GM10266 (cell line): ENCODE data around the gene RNPC3.

Experiments
- DNase-seq: peaks from one replicate; pipeline ENCODE4 v3.0.0; 2012; ENCODE audit errors: extremely low spot score
- CTCF ChIP-seq: IDR thresholded peaks from 2 replicates; pipeline ENCODE4 v1.5.1; 2012; ENCODE audit warnings: mild to moderate bottlenecking, low read depth; ENCODE audit not compliant: control insufficient read depth, insufficient read depth; ENCODE audit errors: missing control alignments

Gene RNPC3

GRCh38 chr1:103525607-103526507, at the start of gene RNPC3:
RNPC3 (plus strand) TSS chr1:103525699; CDS start chr1:103526071, 372 bp downstream.
- peak; percentile 23 for TF ChIP-seq CTCF

GRCh38 chr1:103477101-103477500, 48.4 kb upstream of the RNPC3 start:
- no peak for TF ChIP-seq CTCF
- no peak for DNase-seq

More at GRCh38 chr1:103525607-103526507, at the start of gene RNPC3:
- peak; percentile 86 for DNase-seq

GRCh38 chr1:103489935-103490334, 35.6 kb upstream of the RNPC3 start:
- no peak for TF ChIP-seq CTCF
- no peak for DNase-seq

GRCh38 chr1:103492003-103492625, 33.4 kb upstream of the RNPC3 start:
- DNase-seq, result no peak
- TF ChIP-seq CTCF, result no peak

- DNase-seq, result no peak
- no peak for TF ChIP-seq CTCF
These were observed 29.4 kb upstream of the RNPC3 start for GRCh38 chr1:103496014-103496635.

GRCh38 chr1:103497404-103497803, 28.1 kb upstream of the RNPC3 start:
- no peak for DNase-seq
- no peak for TF ChIP-seq CTCF
